Activated T-helper 9 cell treated with anti-CD3 and anti-CD28 coated beads, Interleukin-2, amount 50 U/mL, for 16 hours (primary cell): Measurements from ENCODE around the gene FCMR.
"Not testable (repeated sequence)": the region's sequence is repeated elsewhere in the genome, so short reads cannot be mapped to it uniquely, and the experiment has no call there.

ENCODE experiments used
- DNase-seq: peaks from one replicate; pipeline ENCODE4 v3.0.0-alpha.2; 2020; ENCODE audit warnings: low read depth

FCMR gene

DNA sequence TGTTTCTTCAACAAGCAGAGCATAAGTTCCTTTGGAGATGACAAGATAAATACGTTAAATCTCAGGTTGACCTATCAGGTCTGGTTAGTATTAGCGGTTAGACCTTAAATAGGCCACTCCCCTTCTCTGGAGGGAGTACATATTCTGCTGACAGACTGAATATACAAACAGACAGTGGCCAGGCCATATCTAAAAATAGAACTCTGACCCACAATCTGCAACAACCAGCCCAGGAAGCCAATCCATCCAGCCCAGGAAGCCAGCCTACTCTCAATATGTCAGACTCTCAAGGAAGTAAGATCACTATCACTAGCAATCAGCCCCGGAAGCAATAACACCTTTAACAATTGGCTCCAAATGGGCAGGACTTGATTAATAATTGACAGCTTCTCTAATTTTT is 49.6 kb downstream of the FCMR start:
- DNase-seq: no peak

- DNase-seq: no peak
Measured at GRCh38 chr1:206868264-206868663, 53.5 kb downstream of the FCMR start.

DNA sequence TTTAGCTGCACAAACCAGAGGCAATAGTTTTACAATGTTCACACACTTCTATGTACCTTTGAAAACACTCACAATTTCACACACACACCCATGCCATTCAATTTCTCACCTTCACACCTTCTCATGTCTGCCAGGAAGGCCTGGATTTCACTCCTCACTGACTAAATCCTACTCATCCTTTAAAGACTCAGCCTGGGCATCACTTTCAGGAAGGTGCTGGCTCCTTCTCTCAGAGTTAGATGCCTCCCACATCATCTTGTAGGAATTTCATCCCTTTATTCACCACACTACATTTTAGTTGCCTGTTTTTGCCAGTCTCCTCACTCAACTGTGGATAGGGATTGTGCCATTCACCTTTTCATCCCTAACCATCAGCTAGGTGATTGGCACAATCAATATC is 54.0 kb downstream of the FCMR start:
- DNase-seq: no peak

GRCh38 chr1:206867239-206867638 is 54.5 kb downstream of the FCMR start:
- DNase-seq: no peak

- DNase-seq: no peak
Measured at GRCh38 chr1:206866062-206866461, 55.7 kb downstream of the FCMR start.

GRCh38 chr1:206864939-206865671 is 56.6 kb downstream of the FCMR start, which contains the start of gene IL20:
Gene IL20 (plus strand): TSS chr1:206865623. CDS start chr1:206865853, 230 bp downstream.
- DNase-seq: peak; percentile 75

DNA sequence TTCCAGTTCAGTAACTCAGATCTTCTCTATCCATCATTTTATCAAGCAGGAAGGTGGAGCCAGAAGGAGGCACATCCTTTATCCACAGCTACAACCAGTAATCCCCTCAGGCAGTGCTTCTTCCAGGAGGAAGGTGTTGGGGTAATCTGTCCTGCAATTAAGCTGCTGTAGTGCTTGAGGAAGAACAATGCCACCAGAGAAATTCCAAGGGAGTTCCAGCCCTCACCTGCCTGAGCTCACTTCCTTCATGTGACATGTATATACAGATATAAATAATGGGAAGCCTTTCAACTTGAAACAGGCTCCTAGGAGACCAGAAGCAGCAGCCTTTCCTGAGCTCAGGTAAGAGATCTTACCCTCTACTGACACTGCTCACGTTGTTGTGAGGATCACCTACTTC is 58.5 kb downstream of the FCMR start:
- no peak for DNase-seq

DNA sequence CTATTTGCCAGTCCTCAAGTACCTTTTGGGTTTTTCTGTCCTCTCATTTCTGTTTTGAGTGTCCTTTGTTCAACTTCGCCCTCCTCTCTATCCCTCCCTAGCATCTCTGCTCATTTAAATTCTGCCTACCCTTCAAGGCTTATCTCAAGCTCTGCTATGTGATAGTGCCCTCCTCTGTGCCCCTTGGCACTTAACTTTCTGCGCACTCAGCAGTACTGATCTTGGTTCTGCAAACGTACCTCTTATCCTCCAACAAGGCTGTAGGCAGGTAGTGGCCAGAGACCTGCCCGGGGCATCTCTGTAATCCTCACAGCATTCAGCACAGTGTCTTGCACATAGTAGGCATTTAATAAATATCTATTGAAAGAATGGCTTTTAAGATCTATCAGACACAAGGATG is 61.6 kb downstream of the FCMR start:
- no peak for DNase-seq

- no peak for DNase-seq
Measured at GRCh38 chr1:206859082-206859521, 62.6 kb downstream of the FCMR start.

GRCh38 chr1:206856674-206857464 is 64.9 kb downstream of the FCMR start:
- no peak for DNase-seq

DNA sequence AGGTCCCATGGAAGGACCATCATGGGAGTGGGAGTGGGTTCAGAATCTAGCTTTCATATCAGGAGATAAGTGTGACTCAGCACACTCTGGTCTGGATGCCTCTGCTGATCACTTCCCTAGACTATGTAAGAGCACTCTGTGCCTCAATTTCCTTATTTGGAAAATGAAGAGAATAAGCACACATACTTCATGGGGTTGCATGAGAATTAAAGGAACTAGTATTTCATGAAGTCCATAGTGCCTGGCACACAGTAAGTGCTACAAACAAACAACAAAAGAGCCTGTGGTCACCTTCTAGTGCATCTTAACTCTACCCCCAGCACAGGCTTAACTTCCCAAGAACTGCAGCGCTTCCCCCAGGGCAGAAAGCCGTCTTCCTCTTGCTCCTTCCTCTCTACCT is 65.9 kb downstream of the FCMR start:
- DNase-seq: no peak

- DNase-seq: no peak
Measured at GRCh38 chr1:206854401-206855129, 67.2 kb downstream of the FCMR start.

DNA sequence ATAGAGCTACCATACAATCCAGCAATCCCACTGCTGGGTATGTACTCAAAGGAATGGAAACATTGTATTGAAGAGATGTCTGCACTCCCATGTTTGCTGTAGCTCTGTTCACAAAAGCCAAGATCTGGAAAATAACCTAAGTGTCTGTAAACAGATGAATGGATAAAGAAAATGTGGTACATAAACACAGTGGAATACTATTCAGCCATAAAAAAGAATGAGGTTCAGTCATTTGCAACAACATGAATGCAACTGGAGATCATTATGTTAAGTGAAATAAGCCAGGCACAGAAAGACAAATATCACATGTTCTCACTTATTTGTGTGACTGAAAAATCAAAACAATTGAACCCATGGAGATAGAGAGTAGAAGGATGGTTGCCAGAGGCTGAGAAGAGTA is 68.0 kb downstream of the FCMR start:
- not testable (repeated sequence) for DNase-seq
